ENCODE data around the gene TBC1D3B. TPM values are rescaled to one million over a fixed set of nuclear protein-coding genes. Genes with fewer than 3 reads are reported as not detected.

The TBC1D3B gene
- total RNA-seq, 4 donors from 2014 or later = 3.4 to 69.3 (median 11.7) TPM

DNA sequence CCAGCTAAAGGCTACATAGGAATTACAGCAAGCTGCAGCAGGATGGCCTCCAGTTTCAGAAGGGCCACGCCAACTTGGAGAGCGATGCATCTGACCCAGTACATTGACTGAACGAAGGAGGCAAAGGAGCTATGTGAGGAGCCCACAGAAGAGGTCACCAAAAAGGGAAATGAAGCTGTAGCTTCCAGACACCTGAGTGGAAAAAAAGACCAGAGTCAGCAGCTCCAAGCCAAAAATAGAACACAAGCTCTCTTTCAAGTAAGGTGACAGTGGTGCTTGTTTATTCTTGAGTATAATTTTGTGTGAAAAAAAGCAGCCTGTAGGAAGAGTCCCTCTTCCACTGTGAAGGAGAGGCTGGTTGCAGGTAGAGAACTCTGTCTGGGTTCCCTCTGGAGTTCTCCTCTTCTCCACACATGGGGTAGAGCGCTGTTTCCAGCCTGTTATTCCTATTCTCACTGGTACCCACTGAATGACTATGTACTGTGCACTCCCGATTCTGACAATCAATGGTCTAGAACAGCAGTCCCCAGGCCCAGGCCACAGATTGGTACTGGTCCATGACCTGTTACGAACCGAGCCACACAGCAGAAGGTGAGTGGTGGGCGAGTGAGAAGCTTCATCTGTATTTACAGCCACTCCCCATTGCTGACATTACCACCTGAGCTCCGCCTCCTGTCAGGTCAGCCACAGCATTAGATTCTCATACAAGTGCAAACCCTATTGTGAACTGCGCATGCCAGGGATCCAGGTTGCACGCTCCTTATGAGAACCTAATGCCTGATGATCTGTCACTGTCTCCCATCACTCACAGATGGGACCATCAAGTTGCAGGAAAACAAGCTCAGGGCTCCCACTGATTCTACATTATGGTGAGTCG is 57.7 kb downstream of the TBC1D3B start:
- H3K36me3 ChIP-seq = no peaks in the 10 kb centered on the region
- H3K4me3 ChIP-seq = no peak overlapping the region
- H3K27ac ChIP-seq = no peak overlapping the region
- no peaks in the 10 kb centered on the region for H3K9me3 ChIP-seq
- DNase-seq = no peak
- no peaks in the 10 kb centered on the region for H3K4me1 ChIP-seq
- TF ChIP-seq POLR2A (IDR thresholded peaks at IDR 0.05) = no peak
- TF ChIP-seq, protein P1, sequence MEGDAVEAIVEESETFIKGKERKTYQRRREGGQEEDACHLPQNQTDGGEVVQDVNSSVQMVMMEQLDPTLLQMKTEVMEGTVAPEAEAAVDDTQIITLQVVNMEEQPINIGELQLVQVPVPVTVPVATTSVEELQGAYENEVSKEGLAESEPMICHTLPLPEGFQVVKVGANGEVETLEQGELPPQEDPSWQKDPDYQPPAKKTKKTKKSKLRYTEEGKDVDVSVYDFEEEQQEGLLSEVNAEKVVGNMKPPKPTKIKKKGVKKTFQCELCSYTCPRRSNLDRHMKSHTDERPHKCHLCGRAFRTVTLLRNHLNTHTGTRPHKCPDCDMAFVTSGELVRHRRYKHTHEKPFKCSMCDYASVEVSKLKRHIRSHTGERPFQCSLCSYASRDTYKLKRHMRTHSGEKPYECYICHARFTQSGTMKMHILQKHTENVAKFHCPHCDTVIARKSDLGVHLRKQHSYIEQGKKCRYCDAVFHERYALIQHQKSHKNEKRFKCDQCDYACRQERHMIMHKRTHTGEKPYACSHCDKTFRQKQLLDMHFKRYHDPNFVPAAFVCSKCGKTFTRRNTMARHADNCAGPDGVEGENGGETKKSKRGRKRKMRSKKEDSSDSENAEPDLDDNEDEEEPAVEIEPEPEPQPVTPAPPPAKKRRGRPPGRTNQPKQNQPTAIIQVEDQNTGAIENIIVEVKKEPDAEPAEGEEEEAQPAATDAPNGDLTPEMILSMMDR (IDR thresholded peaks at IDR 0.05) = no peak
- H3K27me3 ChIP-seq = no peaks in the 10 kb centered on the region

DNA sequence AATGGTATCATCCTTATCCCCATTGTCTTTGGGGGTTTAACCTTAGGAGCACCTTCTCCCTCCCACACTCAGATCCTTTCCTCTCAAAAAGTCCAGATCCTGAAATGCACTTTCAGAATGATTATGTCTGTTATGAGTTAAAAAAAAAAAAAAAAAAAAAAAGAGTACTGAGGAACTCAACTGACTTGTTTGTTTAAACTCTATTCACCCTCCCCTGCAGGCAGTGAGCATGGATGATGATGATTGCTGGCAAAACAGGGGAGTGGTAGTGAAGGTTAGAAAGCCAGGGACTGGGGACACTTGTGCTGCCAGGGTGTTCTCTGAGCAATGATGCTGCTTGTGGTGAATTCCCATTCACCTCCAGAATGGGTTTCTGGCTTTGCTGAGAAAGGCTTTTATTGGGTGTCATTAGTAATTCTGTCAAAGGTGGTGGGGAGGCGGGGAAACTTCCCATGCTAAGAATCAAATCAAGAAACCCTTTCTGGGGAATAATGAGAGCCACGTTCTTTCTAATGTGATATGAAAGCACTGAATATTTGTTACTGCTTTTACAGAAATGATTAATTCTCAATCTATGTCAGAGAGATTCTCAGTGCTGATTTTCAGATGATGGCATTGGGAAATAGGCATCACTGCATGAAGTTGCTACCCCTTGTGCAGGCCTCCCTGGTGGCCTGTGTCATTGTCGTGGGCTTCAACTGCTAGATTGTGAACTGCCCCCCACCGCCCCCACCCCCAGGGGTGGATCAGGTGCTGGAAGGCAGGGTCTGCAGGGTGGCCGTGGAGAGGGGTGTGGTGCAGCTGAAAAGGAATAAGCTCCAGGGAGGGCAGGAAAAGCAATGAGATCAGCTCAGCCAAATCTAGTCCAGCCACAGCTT is 58.7 kb downstream of the TBC1D3B start:
- H3K4me3 ChIP-seq = no peak overlapping the region
- TF ChIP-seq, protein P1 (IDR thresholded peaks at IDR 0.05) = no peak
- TF ChIP-seq POLR2A (IDR thresholded peaks at IDR 0.05) = no peak
- no peak overlapping the region for H3K27ac ChIP-seq
- no peaks in the 10 kb centered on the region for H3K9me3 ChIP-seq
- H3K4me1 ChIP-seq = no peaks in the 10 kb centered on the region
- no peaks in the 10 kb centered on the region for H3K27me3 ChIP-seq
- no peaks in the 10 kb centered on the region for H3K36me3 ChIP-seq
- no peak for DNase-seq

Other genes starting within 250 kb of the TBC1D3B start
- gene RDM1, start 245.9 kb downstream of the TBC1D3B start, total RNA-seq = 1 to 10 TPM in 1 of 4 donors, under 1 TPM in 1, not detected in 2; 0.88 to 1.9 TPM
- not detected for gene LYZL6, start 232.9 kb downstream of the TBC1D3B start, total RNA-seq
- gene CCL16, start 195.1 kb downstream of the TBC1D3B start, total RNA-seq = 1 to 10 TPM in 1 of 4 donors, under 1 TPM in 1, not detected in 2; 0.54 to 1.1 TPM
- gene CCL14, start 189.9 kb downstream of the TBC1D3B start, total RNA-seq = 1 to 10 TPM; 6.3 to 8.3 (median 6.7) TPM
- 10 to 100 TPM in 3 of 4 donors, 1 to 10 TPM in 1; 4.1 to 63.9 (median 27.0) TPM for gene CCL15, start 175.1 kb downstream of the TBC1D3B start, total RNA-seq
- gene CCL23, start 158.7 kb downstream of the TBC1D3B start, total RNA-seq = 1 to 10 TPM in 1 of 4 donors, not detected in 3; 3.6 TPM
- gene CCL18, start 112.4 kb downstream of the TBC1D3B start, total RNA-seq = 1 to 10 TPM in 2 of 4 donors, not detected in 2; 3.3 to 3.9 TPM
- gene CCL3, start 86.5 kb downstream of the TBC1D3B start, total RNA-seq = 1 to 10 TPM in 1 of 4 donors, under 1 TPM in 1, not detected in 2; 0.80 to 5.8 TPM
- gene CCL4, start 72.8 kb downstream of the TBC1D3B start, total RNA-seq = 1 to 10 TPM in 2 of 4 donors, not detected in 2; 1.1 to 1.5 TPM
- gene CCL3L1, start 20.1 kb upstream of the TBC1D3B start, total RNA-seq = 1 to 10 TPM in 1 of 4 donors, not detected in 3; 3.3 TPM
- gene CCL4L2, start 34.4 kb upstream of the TBC1D3B start, total RNA-seq = 10 to 100 TPM in 1 of 4 donors, 1 to 10 TPM in 1, not detected in 2; 1.3 to 24.8 TPM
- under 1 TPM in 2 of 4 donors, not detected in 2; 0.70 to 0.80 TPM for gene TBC1D3I, start 87.9 kb upstream of the TBC1D3B start, total RNA-seq
- gene TBC1D3G, start 147.2 kb upstream of the TBC1D3B start, total RNA-seq = 1 to 10 TPM in 1 of 4 donors, not detected in 3; 8.4 TPM
- not detected for gene TBC1D3H, start 211.8 kb upstream of the TBC1D3B start, total RNA-seq